RWPE1 (cell line): ENCODE measurements around the gene MFRP.

Experiments used
- CTCF ChIA-PET: fragments of 350-600 bp; sonication (Branson Sonifier 250); formaldehyde crosslinking; extraction: SDS; loops from one replicate; lab custom pipeline; 2021; lab: Yijun Ruan, JAX
- POLR2A ChIA-PET: fragments of 400-600 bp; formaldehyde crosslinking; extraction: SDS; loops from one replicate; lab custom pipeline; 2020; ENCODE audit warnings: antibody characterized with exemption; ENCODE audit not compliant: low non-redundant PET; lab: Yijun Ruan, JAX
- DNase-seq: peaks from one replicate; pipeline ENCODE4 v3.0.0; 2012; ENCODE audit warnings: low spot score
- H3K27ac ChIP-seq: fragments of 450-650 bp; 2 replicates; pipeline ENCODE4 v1.5.1; 2017
- CTCF ChIP-seq: fragments of 450-650 bp; conservative IDR thresholded peaks from 2 replicates; pipeline ENCODE4 v1.5.1; 2017; ENCODE audit warnings: low read depth, mild to moderate bottlenecking

MFRP gene

GRCh38 chr11:119338965-119339588 is 7.4 kb downstream of the MFRP start:
- POLR2A ChIA-PET: interaction anchor here (0.6 kb wide), 1 partner anchor 33 kb away, joined by 3 read pairs; no protein-coding TSS in a partner anchor

DNA sequence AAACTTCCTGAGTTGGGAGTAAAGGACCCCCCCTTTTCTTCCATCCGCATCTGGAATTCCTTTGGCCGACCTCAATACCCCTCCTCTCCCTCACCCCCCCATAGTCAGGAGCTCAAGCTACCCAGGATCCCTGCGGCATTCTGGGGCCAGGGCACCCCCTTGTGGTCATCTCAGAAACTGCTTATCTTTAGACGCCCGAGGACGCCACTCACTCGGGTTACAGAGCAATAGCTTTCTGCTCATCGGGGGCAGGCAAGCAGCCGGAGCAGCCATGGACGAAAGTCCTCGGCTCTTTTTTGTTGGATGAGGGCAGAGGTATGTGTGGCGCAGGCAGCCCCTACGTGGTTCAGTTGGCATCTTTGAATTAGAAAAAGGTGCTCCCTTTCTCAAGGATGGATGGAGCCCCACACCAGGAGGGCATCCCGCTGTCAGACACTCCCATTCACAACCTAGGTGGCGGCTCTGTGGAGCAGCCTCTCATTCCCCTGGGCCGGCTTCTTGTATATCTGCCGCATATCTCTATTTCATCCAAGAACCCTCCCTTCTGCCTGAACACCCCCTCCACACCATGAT is 8.1 kb downstream of the MFRP start:
- peak overlapping the region; percentile 82 for H3K27ac ChIP-seq
- DNase-seq: peak; percentile 73
- peak; percentile 85 for TF ChIP-seq CTCF
- ChIA-PET CTCF (interaction anchor here (0.6 to 3.5 kb wide), 25 partner anchors 9 to 1253 kb away, joined by 3 to 17 read pairs (median 4); partner anchors contain the start of genes CBL, MCAM and THY1), POLR2A (interaction anchor here (0.6 to 0.7 kb wide), 2 partner anchors 35 to 71 kb away, joined by 3 to 4 read pairs; no protein-coding TSS in a partner anchor)

More at GRCh38 chr11:119338965-119339588, 7.4 kb downstream of the MFRP start:
- DNase-seq: no peak
- H3K27ac ChIP-seq: peak overlapping the region; percentile 82
- TF ChIP-seq CTCF: no peak
- CTCF ChIA-PET: interaction anchor here (0.5 to 3.5 kb wide), 31 partner anchors 9 to 1253 kb away, joined by 3 to 17 read pairs (median 5); partner anchors contain the start of genes MCAM and USP2

DNA sequence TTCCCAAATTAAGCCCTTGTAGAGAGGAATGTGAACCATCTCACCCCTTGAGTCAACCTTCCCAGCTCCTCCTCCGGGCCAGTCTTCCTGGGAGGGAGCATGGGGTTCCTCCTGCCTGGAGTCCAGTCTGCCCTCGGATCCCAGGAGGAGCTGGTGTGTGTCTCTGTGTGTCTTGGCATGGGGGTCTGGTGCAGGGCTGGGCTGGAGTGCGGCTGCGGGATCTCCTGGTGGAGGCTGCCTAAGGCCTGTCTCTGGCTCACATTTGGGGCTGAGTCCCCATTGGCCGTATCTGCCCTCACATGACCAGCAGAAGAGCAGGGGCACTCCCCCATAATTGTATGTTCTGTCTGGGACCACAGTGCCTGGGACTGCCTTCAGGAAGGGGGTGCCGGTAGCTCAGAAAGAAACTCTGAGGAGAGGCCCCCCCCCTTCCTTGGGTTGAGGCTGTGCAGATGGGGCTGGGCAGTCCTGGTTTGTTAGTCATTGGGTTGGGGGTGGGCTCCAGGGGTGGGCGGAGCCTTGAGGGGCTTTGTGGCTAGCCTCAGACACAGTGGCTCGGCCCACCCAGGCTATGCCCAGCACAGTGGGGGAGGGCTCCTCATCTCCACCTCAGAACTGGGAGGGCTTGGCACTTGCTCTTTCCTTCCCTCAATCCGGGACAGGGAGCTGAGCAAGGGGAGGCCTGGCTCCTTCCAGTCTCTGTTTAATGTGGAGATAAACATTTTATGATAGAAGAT is 8.8 kb downstream of the MFRP start:
- CTCF ChIA-PET: interaction anchor here (0.6 to 3.5 kb wide), 24 partner anchors 10 to 770 kb away, joined by 3 to 17 read pairs (median 4); partner anchors contain the start of genes CBL, MCAM and THY1
- DNase-seq: no peak
- H3K27ac ChIP-seq: peak overlapping the region; percentile 82
- TF ChIP-seq CTCF: no peak
- POLR2A ChIA-PET: interaction anchor here (0.6 to 0.7 kb wide), 6 partner anchors 36 to 254 kb away, joined by 3 to 10 read pairs (median 3); no protein-coding TSS in a partner anchor

- CTCF ChIA-PET: interaction anchor here (0.7 to 2.8 kb wide), 5 partner anchors 13 to 138 kb away, joined by 3 to 17 read pairs (median 6); no protein-coding TSS in a partner anchor
- no peak for TF ChIP-seq CTCF
- POLR2A ChIA-PET: no interaction called here
- no peak for DNase-seq
- H3K27ac ChIP-seq: peak overlapping the region; percentile 82
Measured at GRCh38 chr11:119336744-119337469, 9.6 kb downstream of the MFRP start.

DNA sequence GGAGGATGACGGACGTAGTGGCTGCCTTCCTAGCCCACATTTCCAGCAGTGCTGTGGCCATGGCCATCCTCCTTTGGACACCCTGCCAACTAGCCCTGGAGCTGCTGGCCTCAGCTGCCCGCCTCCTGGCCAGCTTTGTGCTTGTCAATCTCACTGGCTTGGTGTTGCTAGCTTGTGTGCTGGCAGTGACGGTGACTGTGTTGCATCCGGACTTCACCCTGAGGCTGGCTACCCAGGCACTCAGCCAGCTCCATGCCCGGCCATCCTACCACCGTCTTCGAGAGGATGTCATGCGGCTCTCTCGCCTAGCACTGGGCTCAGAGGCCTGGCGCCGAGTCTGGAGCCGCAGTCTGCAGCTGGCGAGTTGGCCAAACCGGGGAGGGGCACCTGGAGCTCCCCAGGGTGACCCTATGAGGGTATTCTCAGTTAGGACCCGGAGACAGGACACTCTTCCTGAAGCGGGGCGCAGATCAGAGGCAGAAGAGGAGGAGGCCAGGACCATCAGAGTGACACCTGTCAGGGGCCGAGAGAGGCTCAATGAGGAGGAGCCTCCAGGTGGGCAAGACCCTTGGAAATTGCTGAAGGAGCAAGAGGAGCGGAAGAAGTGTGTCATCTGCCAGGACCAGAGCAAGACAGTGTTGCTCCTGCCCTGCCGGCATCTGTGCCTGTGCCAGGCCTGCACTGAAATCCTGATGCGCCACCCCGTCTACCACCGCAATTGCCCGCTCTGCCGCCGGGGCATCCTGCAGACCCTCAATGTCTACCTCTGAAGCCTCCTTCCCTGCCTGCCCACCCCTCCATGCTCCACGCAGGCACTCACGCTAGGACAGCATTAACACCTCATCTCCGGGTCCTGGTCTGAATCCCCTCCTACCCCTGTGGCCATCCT is 10.6 kb downstream of the MFRP start:
- CTCF ChIA-PET: interaction anchor here (0.5 kb wide), 1 partner anchor 875 kb away, joined by 3 read pairs; no protein-coding TSS in a partner anchor
- TF ChIP-seq CTCF: no peak
- POLR2A ChIA-PET: no interaction called here
- no peak for DNase-seq
- H3K27ac ChIP-seq: peak overlapping the region; percentile 82
